Karpas-422 (cell line): ENCODE results near the gene SERPINI2. TPM values are rescaled to one million over a fixed set of nuclear protein-coding genes. Genes with fewer than 3 reads are reported as not detected.

Experiments used
- DNase-seq: peaks from one replicate; pipeline ENCODE4 v3.0.0-alpha.2; 2015
- H2AFZ ChIP-seq: fragments of 200-600 bp; sonication (generic); 2 replicates; pipeline ENCODE4 v1.6.1; 2014; ENCODE audit warnings: antibody characterized with exemption, low read length, mixed read lengths
- H3K27ac ChIP-seq: fragments of 200-600 bp; sonication (generic); 2 replicates; pipeline ENCODE4 v1.5.1; 2014; ENCODE audit warnings: mild to moderate bottlenecking, low read length, moderate library complexity
- H3K27me3 ChIP-seq: fragments of 200-600 bp; sonication (generic); 2 replicates; pipeline ENCODE4 v1.6.1; 2014; ENCODE audit warnings: low read length, mixed read lengths
- H3K36me3 ChIP-seq: fragments of 200-600 bp; sonication (generic); 2 replicates; pipeline ENCODE4 v1.6.1; 2014; ENCODE audit warnings: low read length, mixed read lengths; ENCODE audit not compliant: insufficient read depth
- H3K4me1 ChIP-seq: fragments of 200-600 bp; sonication (generic); 2 replicates; pipeline ENCODE4 v1.6.1; 2014; ENCODE audit warnings: mild to moderate bottlenecking, low read length, mixed read lengths
- H3K4me2 ChIP-seq: fragments of 200-600 bp; sonication (generic); 2 replicates; pipeline ENCODE4 v1.6.1; 2014; ENCODE audit warnings: low read length, low read depth, mild to moderate bottlenecking; ENCODE audit not compliant: poor library complexity, severe bottlenecking
- H3K4me3 ChIP-seq: fragments of 200-600 bp; sonication (generic); 2 replicates; pipeline ENCODE4 v1.5.1; 2014; ENCODE audit warnings: mild to moderate bottlenecking, antibody characterized with exemption, low read length, mixed read lengths
- H3K79me2 ChIP-seq: fragments of 200-600 bp; sonication (generic); 2 replicates; pipeline ENCODE4 v1.6.1; 2014; ENCODE audit warnings: mild to moderate bottlenecking, low read length, mixed read lengths
- H3K9ac ChIP-seq: fragments of 200-600 bp; sonication (generic); 2 replicates; pipeline ENCODE4 v1.6.0; 2014; ENCODE audit warnings: low read length
- H3K9me2 ChIP-seq: fragments of 200-600 bp; sonication (generic), shearing (Covaris generic); replicated peaks from 2 replicates; pipeline ENCODE4 v1.6.0; 2014; ENCODE audit warnings: mild to moderate bottlenecking, low read length, moderate library complexity; ENCODE audit not compliant: insufficient read depth
- H3K9me3 ChIP-seq: fragments of 300-700, 200-600 bp; sonication (generic); 2 replicates; pipeline ENCODE4 v1.6.1; 2014; ENCODE audit warnings: low read length, mixed read lengths
- H4K20me1 ChIP-seq: fragments of 200-600 bp; sonication (generic); 2 replicates; pipeline ENCODE4 v1.6.1; 2014; ENCODE audit warnings: mild to moderate bottlenecking, antibody characterized with exemption, low read length, low read depth; ENCODE audit not compliant: insufficient read depth
- total RNA-seq: library from RNA; depleted of rRNA; stranded (reverse); fragments of >200 nt; shearing (Covaris generic); gene quantifications from 2 replicates; pipeline ENCODE4 v1.2.3, GENCODE V29; 2014; ENCODE audit warnings: low replicate concordance

SERPINI2 gene
- total RNA-seq, 1 experiment from 2014 or later, result not detected

DNA sequence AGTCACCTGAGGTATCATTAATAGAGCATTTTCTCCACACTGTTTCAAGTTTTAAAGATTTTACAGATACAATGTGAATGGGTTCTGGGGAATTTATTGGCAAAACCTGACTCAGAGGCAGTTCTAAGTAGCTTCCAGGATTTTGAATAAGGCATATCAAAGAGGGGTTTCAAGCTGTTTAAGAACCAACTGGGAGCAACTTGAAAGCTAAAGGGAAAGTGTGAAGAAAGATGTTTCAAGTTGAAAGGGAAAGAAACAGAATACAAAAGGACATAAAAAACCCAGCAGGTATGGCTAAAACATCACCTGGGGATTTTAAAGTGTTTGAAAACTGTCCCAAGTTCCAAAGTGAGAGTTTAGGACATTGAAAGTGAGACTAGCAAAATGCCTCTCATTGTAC, 17.8 kb upstream of the SERPINI2 start:
- Histone ChIP-seq H2AFZ (no peak overlapping the region), H3K4me2 (no peak overlapping the region), H3K4me3 (no peak overlapping the region), H3K79me2 (no peaks in the 10 kb centered on the region), H3K27ac (no peak overlapping the region), H3K9me3 (no peaks in the 10 kb centered on the region), H3K9me2 (no peaks in the 10 kb centered on the region), H3K36me3 (no peaks in the 10 kb centered on the region), H4K20me1 (no peaks in the 10 kb centered on the region), H3K27me3 (no peaks in the 10 kb centered on the region), H3K9ac (no peak overlapping the region), H3K4me1 (peaks cover 17% of the 10 kb centered on the region)
- no peak for DNase-seq

- H3K9me3 ChIP-seq, result no peaks in the 10 kb centered on the region
- H3K27me3 ChIP-seq, result no peaks in the 10 kb centered on the region
- H3K4me3 ChIP-seq, result no peak overlapping the region
- peaks cover 17% of the 10 kb centered on the region for H3K4me1 ChIP-seq
- no peaks in the 10 kb centered on the region for H3K9me2 ChIP-seq
- H3K4me2 ChIP-seq, result no peak overlapping the region
- H3K27ac ChIP-seq, result no peak overlapping the region
- H3K9ac ChIP-seq, result no peak overlapping the region
- no peaks in the 10 kb centered on the region for H3K79me2 ChIP-seq
- DNase-seq, result no peak
- no peak overlapping the region for H2AFZ ChIP-seq
- no peaks in the 10 kb centered on the region for H4K20me1 ChIP-seq
- no peaks in the 10 kb centered on the region for H3K36me3 ChIP-seq
These were observed 15.7 kb upstream of the SERPINI2 start for GRCh38 chr3:167489571-167489970.

DNA sequence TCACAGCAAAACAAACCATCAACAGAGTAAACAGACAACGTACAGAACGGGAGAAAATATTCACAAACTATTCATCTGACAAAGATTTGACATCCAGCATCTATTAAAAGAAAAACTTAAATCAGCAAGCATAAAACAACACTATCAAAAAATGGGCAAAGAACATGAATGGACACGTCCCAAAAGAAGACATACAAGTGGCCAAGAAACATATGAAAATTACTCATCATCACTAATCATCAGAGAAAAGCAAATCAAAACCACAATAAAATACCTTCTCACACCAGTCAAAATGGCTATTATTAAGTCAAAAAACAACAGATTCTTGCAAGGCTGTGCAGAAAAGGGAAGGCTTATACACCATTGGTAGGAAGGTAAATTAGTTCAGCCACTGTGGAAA, 13.7 kb upstream of the SERPINI2 start:
- no peak for DNase-seq
- H3K4me1 ChIP-seq, result peaks cover 17% of the 10 kb centered on the region
- no peaks in the 10 kb centered on the region for H3K79me2 ChIP-seq
- H4K20me1 ChIP-seq, result no peaks in the 10 kb centered on the region
- no peaks in the 10 kb centered on the region for H3K36me3 ChIP-seq
- H3K9ac ChIP-seq, result no peak overlapping the region
- H3K27me3 ChIP-seq, result no peaks in the 10 kb centered on the region
- H3K9me2 ChIP-seq, result no peaks in the 10 kb centered on the region
- no peak overlapping the region for H2AFZ ChIP-seq
- no peak overlapping the region for H3K27ac ChIP-seq
- H3K9me3 ChIP-seq, result no peaks in the 10 kb centered on the region
- no peak overlapping the region for H3K4me3 ChIP-seq
- H3K4me2 ChIP-seq, result no peak overlapping the region

DNA sequence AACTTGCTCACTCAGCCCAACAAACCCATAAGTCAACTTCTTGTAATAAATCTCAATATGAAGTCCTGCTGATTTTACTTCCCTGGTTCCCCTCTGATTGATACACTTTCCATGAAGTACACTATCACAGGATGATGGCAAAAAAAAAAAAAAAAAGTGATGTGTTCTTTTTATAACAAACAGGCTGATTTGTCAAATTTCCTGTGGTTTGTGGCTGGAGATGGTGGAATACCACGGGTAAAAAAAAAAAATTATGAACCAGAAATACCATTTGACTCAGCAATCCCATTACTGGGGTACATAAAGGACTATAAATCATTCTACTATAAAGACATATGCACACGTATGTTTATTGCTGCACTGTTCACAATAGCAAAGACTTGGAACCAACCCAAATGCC, 10.7 kb upstream of the SERPINI2 start:
- Histone ChIP-seq H2AFZ (no peak overlapping the region), H4K20me1 (no peaks in the 10 kb centered on the region), H3K9me3 (no peaks in the 10 kb centered on the region), H3K4me3 (no peak overlapping the region), H3K27me3 (no peaks in the 10 kb centered on the region), H3K4me1 (no peaks in the 10 kb centered on the region), H3K9ac (no peak overlapping the region), H3K36me3 (no peaks in the 10 kb centered on the region), H3K4me2 (no peak overlapping the region), H3K9me2 (no peaks in the 10 kb centered on the region), H3K79me2 (no peaks in the 10 kb centered on the region), H3K27ac (no peak overlapping the region)
- no peak for DNase-seq

DNA sequence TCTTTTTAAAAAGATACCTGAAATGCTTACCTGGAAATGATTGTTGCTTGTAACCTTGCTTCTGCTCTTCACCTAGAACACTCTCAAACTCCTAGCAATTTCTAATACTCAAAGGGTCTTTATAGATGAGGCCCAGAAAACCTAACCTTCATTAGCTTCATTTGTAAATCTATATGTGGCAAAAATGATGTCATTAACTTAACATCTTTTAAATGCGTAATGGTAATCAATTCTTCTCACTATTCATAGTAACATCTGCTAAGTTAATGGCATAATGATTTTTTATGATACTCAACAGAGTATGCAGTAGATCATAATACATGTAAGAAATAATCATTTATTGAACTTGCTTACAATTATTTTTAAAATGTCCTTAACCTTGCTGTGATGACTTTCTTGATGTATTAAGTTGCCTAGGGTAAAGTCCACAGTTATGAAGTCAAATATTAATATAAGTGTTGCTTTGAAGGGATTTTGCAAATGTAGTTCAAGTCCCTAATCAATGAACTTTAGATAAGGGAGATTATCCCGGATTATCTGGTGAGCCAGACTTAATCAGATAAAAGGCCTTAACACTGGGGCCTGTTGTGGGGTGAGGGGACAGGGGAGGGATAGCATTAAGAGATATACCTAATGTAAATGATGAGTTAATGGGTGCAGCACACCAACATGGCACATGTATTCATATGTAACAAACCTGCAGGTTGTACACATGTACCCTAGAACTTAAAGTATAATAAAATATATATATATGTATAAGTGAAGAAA, 10.1 kb upstream of the SERPINI2 start:
- Histone ChIP-seq H3K4me2 (no peak overlapping the region), H2AFZ (no peak overlapping the region), H4K20me1 (no peaks in the 10 kb centered on the region), H3K4me3 (no peak overlapping the region), H3K9me2 (no peaks in the 10 kb centered on the region), H3K9me3 (no peaks in the 10 kb centered on the region), H3K79me2 (no peaks in the 10 kb centered on the region), H3K9ac (no peak overlapping the region), H3K27ac (no peak overlapping the region), H3K4me1 (no peaks in the 10 kb centered on the region), H3K36me3 (no peaks in the 10 kb centered on the region), H3K27me3 (no peaks in the 10 kb centered on the region)
- DNase-seq, result no peak

DNA sequence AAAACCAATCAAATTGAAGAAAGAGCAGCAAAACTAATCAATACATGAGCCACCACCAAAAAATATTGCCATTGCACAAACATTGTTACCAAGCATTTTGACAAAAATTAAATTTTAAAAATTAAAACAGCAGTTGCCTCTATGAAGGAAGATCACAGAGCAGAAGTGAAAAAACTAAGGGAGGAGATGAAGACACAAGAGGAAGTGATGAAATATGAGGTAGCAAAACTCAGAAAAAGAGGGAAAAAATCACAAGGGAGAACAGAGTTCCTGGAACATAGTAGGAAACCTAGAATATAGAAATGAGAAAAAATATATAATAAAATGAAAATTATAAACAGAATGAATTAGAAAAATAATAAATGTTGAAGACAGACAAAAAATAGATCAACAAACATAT, 7.3 kb upstream of the SERPINI2 start:
- H3K9me2 ChIP-seq, result no peaks in the 10 kb centered on the region
- H3K4me3 ChIP-seq, result no peak overlapping the region
- no peaks in the 10 kb centered on the region for H3K79me2 ChIP-seq
- H4K20me1 ChIP-seq, result no peaks in the 10 kb centered on the region
- no peak overlapping the region for H3K9ac ChIP-seq
- no peaks in the 10 kb centered on the region for H3K27me3 ChIP-seq
- no peaks in the 10 kb centered on the region for H3K9me3 ChIP-seq
- DNase-seq, result no peak
- H2AFZ ChIP-seq, result no peak overlapping the region
- H3K27ac ChIP-seq, result no peak overlapping the region
- no peaks in the 10 kb centered on the region for H3K4me1 ChIP-seq
- H3K36me3 ChIP-seq, result no peaks in the 10 kb centered on the region
- no peak overlapping the region for H3K4me2 ChIP-seq

- Histone ChIP-seq H3K9ac (no peak overlapping the region), H3K27me3 (no peaks in the 10 kb centered on the region), H3K27ac (no peak overlapping the region), H3K9me3 (no peaks in the 10 kb centered on the region), H3K4me3 (no peak overlapping the region), H3K36me3 (no peaks in the 10 kb centered on the region), H3K4me1 (no peaks in the 10 kb centered on the region), H3K9me2 (no peaks in the 10 kb centered on the region), H4K20me1 (no peaks in the 10 kb centered on the region), H3K4me2 (no peak overlapping the region), H2AFZ (no peak overlapping the region), H3K79me2 (no peaks in the 10 kb centered on the region)
- DNase-seq, result no peak
These were observed 6.9 kb upstream of the SERPINI2 start for GRCh38 chr3:167480748-167481147.

DNA sequence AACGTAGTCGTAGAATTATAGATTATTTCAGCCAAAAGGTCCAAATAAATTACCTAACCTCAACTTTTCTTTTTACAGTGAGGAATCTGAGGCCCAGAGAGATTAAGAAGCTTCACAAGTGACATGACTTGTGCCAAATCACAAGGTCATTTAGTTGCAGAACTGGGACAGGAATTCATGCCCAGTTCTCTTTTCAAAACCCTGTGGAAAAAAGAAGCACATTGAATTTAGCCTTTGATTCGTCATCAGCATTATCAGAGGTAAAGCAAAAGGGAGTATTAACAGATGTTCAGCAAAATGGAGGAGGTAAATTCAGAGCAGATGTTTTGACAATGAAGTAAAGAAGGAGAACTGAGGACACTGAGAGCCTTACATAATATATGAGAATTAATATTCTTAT, 4.5 kb downstream of the SERPINI2 start:
- no peak overlapping the region for H2AFZ ChIP-seq

More for the DNA sequence above, 4.5 kb downstream of the SERPINI2 start:
- H4K20me1 ChIP-seq, result no peaks in the 10 kb centered on the region
- H3K4me3 ChIP-seq, result no peak overlapping the region
- no peaks in the 10 kb centered on the region for H3K36me3 ChIP-seq
- no peaks in the 10 kb centered on the region for H3K9me3 ChIP-seq
- H3K4me2 ChIP-seq, result no peak overlapping the region
- no peaks in the 10 kb centered on the region for H3K9me2 ChIP-seq
- H3K4me1 ChIP-seq, result no peaks in the 10 kb centered on the region
- no peaks in the 10 kb centered on the region for H3K79me2 ChIP-seq
- H3K27me3 ChIP-seq, result no peaks in the 10 kb centered on the region
- H3K27ac ChIP-seq, result no peak overlapping the region
- no peak for DNase-seq
- H3K9ac ChIP-seq, result no peak overlapping the region
